ENCODE measurements around the gene ERBB4.

The ERBB4 gene

DNA sequence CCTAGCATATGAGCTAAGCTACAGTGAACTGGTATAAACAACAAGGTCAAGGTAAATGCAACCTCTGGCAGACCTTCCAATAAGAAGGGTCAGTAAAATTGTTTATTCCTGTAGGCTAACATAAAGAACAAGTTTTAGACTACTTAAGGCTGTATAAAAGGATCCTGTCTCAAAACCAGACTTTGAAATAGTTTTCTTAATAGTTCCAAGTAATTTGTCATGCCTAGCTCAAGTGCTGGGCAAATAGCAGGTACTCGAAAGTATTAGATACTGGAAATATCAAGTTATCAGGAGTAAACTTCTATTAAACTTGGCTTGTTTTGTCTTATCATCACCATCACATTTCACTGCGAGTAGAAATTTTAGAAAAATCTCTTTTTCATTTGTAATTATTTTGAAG, 1087.0 kb downstream of the ERBB4 start:
- Histone ChIP-seq H3K9ac (ENCODE audit: low read length) (no peak overlapping the region), H3K4me3 (ENCODE audit: low read length) (no peak overlapping the region)
- DNase-seq: no peak

DNA sequence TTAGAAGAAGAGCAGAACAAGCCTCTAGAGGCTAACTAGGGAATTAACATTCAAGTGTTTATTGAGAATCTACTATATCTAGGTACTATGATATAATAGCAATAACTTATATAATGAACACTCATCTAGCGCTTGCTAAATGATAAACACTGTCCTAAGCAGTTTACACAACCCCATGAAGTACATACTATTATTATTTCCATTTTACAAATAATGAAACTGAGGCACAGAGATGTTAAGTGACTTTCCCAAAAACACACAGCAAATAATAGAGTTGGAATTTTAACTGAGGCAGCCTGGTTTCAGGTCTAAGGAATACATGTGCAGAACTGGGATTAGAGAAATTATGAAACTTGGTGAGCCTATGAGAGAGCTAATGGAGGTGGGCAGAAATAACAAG, 1088.8 kb downstream of the ERBB4 start:
- Histone ChIP-seq H3K79me2 (ENCODE audit: low read length) (no peaks in the 10 kb centered on the region), H4K20me1 (ENCODE audit: insufficient read depth, low read length) (no peaks in the 10 kb centered on the region), H2AFZ (ENCODE audit: low read length) (no peak overlapping the region), H3K4me2 (ENCODE audit: low read depth, low read length) (no peak overlapping the region), H3K9me3 (replicated peaks; ENCODE audit: insufficient read depth, low read length) (no peaks in the 10 kb centered on the region), H3K27me3 (replicated peaks; ENCODE audit: insufficient read depth, low read length) (no peaks in the 10 kb centered on the region), H3K4me1 (ENCODE audit: low read length) (no peaks in the 10 kb centered on the region), H3K27ac (ENCODE audit: low read length) (no peak overlapping the region), H3K4me3 (ENCODE audit: low read length) (no peak overlapping the region), H3K9me2 (replicated peaks; ENCODE audit: insufficient read depth, low read length) (no peaks in the 10 kb centered on the region; the same call in 1 of the 2 replicates), H3K36me3 (replicated peaks; ENCODE audit: insufficient read depth, low read length) (no peaks in the 10 kb centered on the region), H3F3A (ENCODE audit: insufficient read depth, low read length) (no peaks in the 10 kb centered on the region), H3K9ac (ENCODE audit: low read length) (no peak overlapping the region)
- TF ChIP-seq EZH2phosphoT487 (IDR thresholded peaks at IDR 0.05; ENCODE audit: low read length) (no peak), EZH2 (optimal IDR thresholded peaks at IDR 0.05; ENCODE audit: low read depth, low read length) (no peak)
- TF ChIP-seq, protein P1, sequence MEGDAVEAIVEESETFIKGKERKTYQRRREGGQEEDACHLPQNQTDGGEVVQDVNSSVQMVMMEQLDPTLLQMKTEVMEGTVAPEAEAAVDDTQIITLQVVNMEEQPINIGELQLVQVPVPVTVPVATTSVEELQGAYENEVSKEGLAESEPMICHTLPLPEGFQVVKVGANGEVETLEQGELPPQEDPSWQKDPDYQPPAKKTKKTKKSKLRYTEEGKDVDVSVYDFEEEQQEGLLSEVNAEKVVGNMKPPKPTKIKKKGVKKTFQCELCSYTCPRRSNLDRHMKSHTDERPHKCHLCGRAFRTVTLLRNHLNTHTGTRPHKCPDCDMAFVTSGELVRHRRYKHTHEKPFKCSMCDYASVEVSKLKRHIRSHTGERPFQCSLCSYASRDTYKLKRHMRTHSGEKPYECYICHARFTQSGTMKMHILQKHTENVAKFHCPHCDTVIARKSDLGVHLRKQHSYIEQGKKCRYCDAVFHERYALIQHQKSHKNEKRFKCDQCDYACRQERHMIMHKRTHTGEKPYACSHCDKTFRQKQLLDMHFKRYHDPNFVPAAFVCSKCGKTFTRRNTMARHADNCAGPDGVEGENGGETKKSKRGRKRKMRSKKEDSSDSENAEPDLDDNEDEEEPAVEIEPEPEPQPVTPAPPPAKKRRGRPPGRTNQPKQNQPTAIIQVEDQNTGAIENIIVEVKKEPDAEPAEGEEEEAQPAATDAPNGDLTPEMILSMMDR (IDR thresholded peaks at IDR 0.05; ENCODE audit: low read length): no peak
- DNase-seq: no peak

More for the DNA sequence above, 1087.0 kb downstream of the ERBB4 start:
- no peaks in the 10 kb centered on the region for H3K9me3 ChIP-seq (replicated peaks; ENCODE audit: insufficient read depth, low read length)
- no peaks in the 10 kb centered on the region for H3K36me3 ChIP-seq (replicated peaks; ENCODE audit: insufficient read depth, low read length)
- H3F3A ChIP-seq (ENCODE audit: insufficient read depth, low read length): no peaks in the 10 kb centered on the region
- no peak overlapping the region for H3K4me2 ChIP-seq (ENCODE audit: low read depth, low read length)
- H3K4me1 ChIP-seq (ENCODE audit: low read length): no peaks in the 10 kb centered on the region
- TF ChIP-seq EZH2phosphoT487 (IDR thresholded peaks at IDR 0.05; ENCODE audit: low read length) (no peak), EZH2 (optimal IDR thresholded peaks at IDR 0.05; ENCODE audit: low read depth, low read length) (no peak)
- TF ChIP-seq, protein P1 (IDR thresholded peaks at IDR 0.05; ENCODE audit: low read length): no peak
- H3K27me3 ChIP-seq (replicated peaks; ENCODE audit: insufficient read depth, low read length): no peaks in the 10 kb centered on the region
- no peak overlapping the region for H2AFZ ChIP-seq (ENCODE audit: low read length)
- H3K9me2 ChIP-seq (replicated peaks; ENCODE audit: insufficient read depth, low read length): no peaks in the 10 kb centered on the region; the same call in 1 of the 2 replicates
- H4K20me1 ChIP-seq (ENCODE audit: insufficient read depth, low read length): no peaks in the 10 kb centered on the region
- no peaks in the 10 kb centered on the region for H3K79me2 ChIP-seq (ENCODE audit: low read length)
- H3K27ac ChIP-seq (ENCODE audit: low read length): no peak overlapping the region

DNA sequence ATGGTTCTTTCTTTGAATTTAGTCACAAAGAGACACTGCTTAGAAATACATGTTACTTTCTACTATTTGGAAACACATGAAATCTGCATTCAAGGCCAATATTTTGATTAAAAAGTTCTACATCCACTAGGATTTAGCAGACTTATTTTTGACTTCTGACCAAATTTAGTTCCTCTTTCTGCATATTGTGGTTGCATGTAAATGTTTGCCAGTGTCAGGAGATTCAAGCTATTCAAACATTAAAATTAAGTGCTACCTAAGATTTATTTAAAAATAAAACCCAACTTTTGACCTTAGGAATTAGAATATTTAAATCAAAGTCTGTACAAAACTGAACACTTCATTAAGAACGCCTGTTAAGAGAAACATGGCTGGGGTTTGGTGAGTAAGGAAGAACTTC, 1091.1 kb downstream of the ERBB4 start:
- no peak overlapping the region for H3K27ac ChIP-seq (ENCODE audit: low read length)
- no peak for TF ChIP-seq EZH2 (optimal IDR thresholded peaks at IDR 0.05; ENCODE audit: low read depth, low read length)

GRCh38 chr2:211440107-211440506, 1098.5 kb downstream of the ERBB4 start:
- Histone ChIP-seq H3K4me2 (ENCODE audit: low read depth, low read length) (no peak overlapping the region), H3K9ac (ENCODE audit: low read length) (no peak overlapping the region), H3K36me3 (replicated peaks; ENCODE audit: insufficient read depth, low read length) (no peaks in the 10 kb centered on the region), H3K9me2 (replicated peaks; ENCODE audit: insufficient read depth, low read length) (no peaks in the 10 kb centered on the region), H3K27me3 (replicated peaks; ENCODE audit: insufficient read depth, low read length) (no peaks in the 10 kb centered on the region), H2AFZ (ENCODE audit: low read length) (no peak overlapping the region), H3K27ac (ENCODE audit: low read length) (no peak overlapping the region), H3K79me2 (ENCODE audit: low read length) (no peaks in the 10 kb centered on the region), H3F3A (ENCODE audit: insufficient read depth, low read length) (no peaks in the 10 kb centered on the region), H4K20me1 (ENCODE audit: insufficient read depth, low read length) (no peaks in the 10 kb centered on the region), H3K4me1 (ENCODE audit: low read length) (no peaks in the 10 kb centered on the region), H3K9me3 (replicated peaks; ENCODE audit: insufficient read depth, low read length) (no peaks in the 10 kb centered on the region), H3K4me3 (ENCODE audit: low read length) (no peak overlapping the region)
- TF ChIP-seq EZH2phosphoT487 (IDR thresholded peaks at IDR 0.05; ENCODE audit: low read length) (no peak), EZH2 (optimal IDR thresholded peaks at IDR 0.05; ENCODE audit: low read depth, low read length) (no peak)
- TF ChIP-seq, protein P1 (IDR thresholded peaks at IDR 0.05; ENCODE audit: low read length): no peak
- no peak for DNase-seq

More for the DNA sequence above, 1091.1 kb downstream of the ERBB4 start:
- H3K9ac ChIP-seq (ENCODE audit: low read length): no peak overlapping the region
- no peak overlapping the region for H3K4me3 ChIP-seq (ENCODE audit: low read length)
- H3K4me2 ChIP-seq (ENCODE audit: low read depth, low read length): no peak overlapping the region
- no peaks in the 10 kb centered on the region for H3K27me3 ChIP-seq (replicated peaks; ENCODE audit: insufficient read depth, low read length)
- no peaks in the 10 kb centered on the region for H3K9me3 ChIP-seq (replicated peaks; ENCODE audit: insufficient read depth, low read length)
- H4K20me1 ChIP-seq (ENCODE audit: insufficient read depth, low read length): no peaks in the 10 kb centered on the region
- H2AFZ ChIP-seq (ENCODE audit: low read length): no peak overlapping the region
- no peak for DNase-seq
- no peaks in the 10 kb centered on the region; the same call in 1 of the 2 replicates for H3K9me2 ChIP-seq (replicated peaks; ENCODE audit: insufficient read depth, low read length)
- H3K79me2 ChIP-seq (ENCODE audit: low read length): no peaks in the 10 kb centered on the region
- H3K4me1 ChIP-seq (ENCODE audit: low read length): no peaks in the 10 kb centered on the region
- no peaks in the 10 kb centered on the region for H3K36me3 ChIP-seq (replicated peaks; ENCODE audit: insufficient read depth, low read length)
- no peaks in the 10 kb centered on the region for H3F3A ChIP-seq (ENCODE audit: insufficient read depth, low read length)

Data from MM.1S (cell line).